ENCODE results near the gene ZNRF1.

Gene ZNRF1

GRCh38 chr16:75099738-75100602, 101.1 kb downstream of the ZNRF1 start:
- DNase-seq: no peak

GRCh38 chr16:75100603-75100990, 101.8 kb downstream of the ZNRF1 start:
- DNase-seq: no peak

- no peak for DNase-seq
Measured at GRCh38 chr16:75101635-75102034, 102.8 kb downstream of the ZNRF1 start.

- no peak for DNase-seq
Measured at GRCh38 chr16:75102595-75102994, 103.8 kb downstream of the ZNRF1 start.

GRCh38 chr16:75103994-75104393, 105.2 kb downstream of the ZNRF1 start:
- no peak for DNase-seq

GRCh38 chr16:75104836-75105235, 106.0 kb downstream of the ZNRF1 start:
- DNase-seq: no peak

GRCh38 chr16:75105306-75106061, 106.7 kb downstream of the ZNRF1 start:
- no peak for DNase-seq

- no peak for DNase-seq
Measured at GRCh38 chr16:75106351-75107274, 107.8 kb downstream of the ZNRF1 start.

- DNase-seq: no peak
Measured at GRCh38 chr16:75107505-75107904, 108.7 kb downstream of the ZNRF1 start.

- no peak for DNase-seq
Measured at GRCh38 chr16:75108792-75109731, 110.2 kb downstream of the ZNRF1 start.

GRCh38 chr16:75109732-75110243, 111.0 kb downstream of the ZNRF1 start:
- peak in 1 of 2 experiments; percentile 22 for DNase-seq

- peak; percentile 64 to 70 for DNase-seq
Measured at GRCh38 chr16:75110637-75111513, 112.1 kb downstream of the ZNRF1 start.

GRCh38 chr16:75111514-75111940, 112.7 kb downstream of the ZNRF1 start:
- no peak for DNase-seq

GRCh38 chr16:75111961-75112733, 113.3 kb downstream of the ZNRF1 start:
- DNase-seq: no peak

GRCh38 chr16:75112734-75113491, 114.1 kb downstream of the ZNRF1 start:
- no peak for DNase-seq

- no peak for DNase-seq
Measured at GRCh38 chr16:75113541-75114121, 114.8 kb downstream of the ZNRF1 start.

GRCh38 chr16:75114179-75114945, 115.5 kb downstream of the ZNRF1 start:
- no peak for DNase-seq

Data from NCI-H2081 (cell line).